Stimulated activated CD8-positive, alpha-beta memory T cell treated with anti-CD3 and anti-CD28 coated beads, Interleukin-7, amount 100 ng/mL, for 24 hours (primary cell): ENCODE results near the gene LIX1L.
"Not testable (repeated sequence)": the region's sequence is repeated elsewhere in the genome, so short reads cannot be mapped to it uniquely, and the experiment has no call there.

Experiments
- DNase-seq: peaks from one replicate; pipeline ENCODE4 v3.0.0-alpha.2; 2020; ENCODE audit warnings: low read depth

The LIX1L gene

GRCh38 chr1:145936247-145936646 is 21.6 kb downstream of the LIX1L start:
- DNase-seq, result no peak

- no peak for DNase-seq
Measured at GRCh38 chr1:145935708-145936107, 22.1 kb downstream of the LIX1L start.

- not testable (repeated sequence) for DNase-seq
Measured at GRCh38 chr1:145932522-145933009, 25.3 kb downstream of the LIX1L start.

GRCh38 chr1:145927916-145928643 is 29.7 kb downstream of the LIX1L start:
- DNase-seq, result no peak

- DNase-seq, result peak; percentile 84
Measured at GRCh38 chr1:145927063-145927886, 30.5 kb downstream of the LIX1L start, which contains the start of gene RBM8A. Gene RBM8A, minus strand, starts transcription at chr1:145927484. Its CDS starts 58 bp downstream, at chr1:145927426.

GRCh38 chr1:145926686-145927062 is 31.1 kb downstream of the LIX1L start:
- no peak for DNase-seq

- no peak for DNase-seq
Measured at GRCh38 chr1:145922266-145922665, 35.6 kb downstream of the LIX1L start.

- not testable (repeated sequence) for DNase-seq
Measured at GRCh38 chr1:145920297-145920696, 37.5 kb downstream of the LIX1L start.

GRCh38 chr1:145918992-145919939 is 38.6 kb downstream of the LIX1L start:
- DNase-seq, result no peak

GRCh38 chr1:145918144-145918991 is 39.4 kb downstream of the LIX1L start, which contains the start of gene PEX11B:
Gene PEX11B, minus strand, starts transcription at chr1:145918717. Its CDS starts 29 bp downstream, at chr1:145918688.
- peak; percentile 83 for DNase-seq

- no peak for DNase-seq
Measured at GRCh38 chr1:145917595-145917994, 40.2 kb downstream of the LIX1L start.

GRCh38 chr1:145916745-145917144 is 41.1 kb downstream of the LIX1L start:
- no peak for DNase-seq

- no peak for DNase-seq
Measured at GRCh38 chr1:145912128-145912641, 45.6 kb downstream of the LIX1L start.

- DNase-seq, result no peak
Measured at GRCh38 chr1:145908653-145909052, 49.2 kb downstream of the LIX1L start.

- no peak for DNase-seq
Measured at GRCh38 chr1:145906954-145907753, 50.7 kb downstream of the LIX1L start.

GRCh38 chr1:145901312-145902021 is 56.4 kb downstream of the LIX1L start:
- no peak for DNase-seq

- no peak for DNase-seq
Measured at GRCh38 chr1:145898756-145899155, 59.1 kb downstream of the LIX1L start.

- DNase-seq, result no peak
Measured at GRCh38 chr1:145897969-145898368, 59.8 kb downstream of the LIX1L start.

- no peak for DNase-seq
Measured at GRCh38 chr1:145895471-145895870, 62.3 kb downstream of the LIX1L start.
